Prostate gland (tissue), 2 donors: ENCODE results near the gene C4orf50.

Source experiments
- POLR2A ChIP-seq: fragments of 450-650 bp; IDR thresholded peaks from one replicate; pipeline ENCODE4 v1.6.1; 2016; ENCODE audit warnings: antibody characterized with exemption, mild to moderate bottlenecking
- POLR2AphosphoS5 ChIP-seq: sonication (generic); formaldehyde crosslinking; IDR thresholded peaks from one replicate; pipeline ENCODE4 v1.6.1; 2017; ENCODE audit warnings: antibody characterized with exemption
- TF ChIP-seq, protein P1 (sequence below), 4 experiments: fragments of 200-600 bp in 2 of 4; fragments of 450-650 bp in 2 of 4; sonication (generic) in 2 of 4; IDR thresholded peaks; 1 replicate in 3 of 4; 2 replicates in 1 of 4; pipeline ENCODE4 v1.5.1; 2016 to 2019; ENCODE audit warnings: antibody characterized with exemption in 4 of 4, mild to moderate bottlenecking in 2 of 4, moderate library complexity in 2 of 4

DNA sequence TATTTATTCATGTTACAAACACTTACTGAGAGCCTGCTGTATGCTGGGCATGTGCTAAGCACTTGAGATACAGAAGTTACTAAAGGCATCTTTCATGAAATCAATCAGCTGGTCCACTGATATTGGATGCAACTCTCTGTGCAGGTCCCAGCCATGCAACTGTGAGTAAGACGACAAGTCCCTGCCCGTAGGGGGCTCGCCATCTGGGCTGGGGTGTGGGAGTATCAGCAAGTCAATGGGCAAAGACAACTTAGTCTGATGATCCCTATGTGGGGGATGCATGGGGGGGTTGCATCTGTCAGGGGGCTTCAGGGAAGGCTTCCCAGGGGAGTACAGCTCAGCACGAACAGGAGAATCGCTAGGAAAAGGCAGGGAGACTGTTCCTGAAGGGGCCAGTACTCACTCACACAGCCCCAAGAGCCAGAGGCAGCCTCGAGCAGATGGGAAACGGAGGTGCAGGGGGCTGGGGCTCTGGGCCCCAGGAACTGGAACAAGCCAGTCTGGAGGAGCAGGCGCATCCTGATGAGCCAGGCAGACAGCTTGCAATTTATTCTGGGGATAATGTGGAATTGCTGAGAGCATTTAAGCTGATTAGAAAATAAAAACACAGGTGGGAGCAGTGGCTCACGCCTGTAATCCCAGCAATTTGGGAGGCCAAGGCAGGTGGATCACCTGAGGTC lies 165.6 kb downstream of the C4orf50 start:
- TF ChIP-seq, protein P1, sequence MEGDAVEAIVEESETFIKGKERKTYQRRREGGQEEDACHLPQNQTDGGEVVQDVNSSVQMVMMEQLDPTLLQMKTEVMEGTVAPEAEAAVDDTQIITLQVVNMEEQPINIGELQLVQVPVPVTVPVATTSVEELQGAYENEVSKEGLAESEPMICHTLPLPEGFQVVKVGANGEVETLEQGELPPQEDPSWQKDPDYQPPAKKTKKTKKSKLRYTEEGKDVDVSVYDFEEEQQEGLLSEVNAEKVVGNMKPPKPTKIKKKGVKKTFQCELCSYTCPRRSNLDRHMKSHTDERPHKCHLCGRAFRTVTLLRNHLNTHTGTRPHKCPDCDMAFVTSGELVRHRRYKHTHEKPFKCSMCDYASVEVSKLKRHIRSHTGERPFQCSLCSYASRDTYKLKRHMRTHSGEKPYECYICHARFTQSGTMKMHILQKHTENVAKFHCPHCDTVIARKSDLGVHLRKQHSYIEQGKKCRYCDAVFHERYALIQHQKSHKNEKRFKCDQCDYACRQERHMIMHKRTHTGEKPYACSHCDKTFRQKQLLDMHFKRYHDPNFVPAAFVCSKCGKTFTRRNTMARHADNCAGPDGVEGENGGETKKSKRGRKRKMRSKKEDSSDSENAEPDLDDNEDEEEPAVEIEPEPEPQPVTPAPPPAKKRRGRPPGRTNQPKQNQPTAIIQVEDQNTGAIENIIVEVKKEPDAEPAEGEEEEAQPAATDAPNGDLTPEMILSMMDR (IDR thresholded peaks at IDR 0.05), result no peak
- TF ChIP-seq POLR2A, result no peak
- no peak for TF ChIP-seq POLR2AphosphoS5
